ENCODE measurements around the gene POLR1F. TPM values are rescaled to one million over a fixed set of nuclear protein-coding genes. Genes with fewer than 3 reads are reported as not detected.
"Not testable (repeated sequence)": the region's sequence is repeated elsewhere in the genome, so short reads cannot be mapped to it uniquely, and the experiment has no call there.

POLR1F gene
- total RNA-seq, 2 donors from 2014 or later: 8.6 to 9.3 TPM

GRCh38 chr7:19700936-19701335, 7.9 kb downstream of the POLR1F start:
- H3K9me3 ChIP-seq: no peaks in the 10 kb centered on the region
- intact Hi-C loops (cut with DNase I): no loop called here
- DNase-seq: no peak
- H3K27ac ChIP-seq: no peak overlapping the region
- peaks cover 0 to 2% of the 10 kb centered on the region in 2 donors for H3K36me3 ChIP-seq (replicated peaks in 1 of 2; ENCODE audit: insufficient read depth in 1 of 2, low read depth in 2 of 2)
- H3K27me3 ChIP-seq: no peaks in the 10 kb centered on the region
- no peak overlapping the region for H3K4me3 ChIP-seq
- no peaks in the 10 kb centered on the region for H3K4me1 ChIP-seq
- ATAC-seq: no peak
- WGBS, 2 donors: 92 to 98% methylated on average over 3 of the region's 3 CpGs
- TF ChIP-seq CTCF (IDR thresholded peaks at IDR 0.05) (no peak), POLR2A (IDR thresholded peaks at IDR 0.05) (no peak)

GRCh38 chr7:19698331-19698730, 10.5 kb downstream of the POLR1F start:
- H3K4me1 ChIP-seq: no peaks in the 10 kb centered on the region
- no peak overlapping the region for H3K4me3 ChIP-seq
- TF ChIP-seq CTCF (IDR thresholded peaks at IDR 0.05) (no peak), POLR2A (IDR thresholded peaks at IDR 0.05) (no peak)
- peaks cover 0 to 2% of the 10 kb centered on the region in 2 donors for H3K36me3 ChIP-seq (replicated peaks in 1 of 2; ENCODE audit: insufficient read depth in 1 of 2, low read depth in 2 of 2)
- WGBS, 2 donors: 83 to 89% methylated on average over 3 of the region's 3 CpGs
- intact Hi-C loops (cut with DNase I): no loop called here
- DNase-seq (no peak), ATAC-seq (no peak)
- no peak overlapping the region for H3K27ac ChIP-seq
- H3K27me3 ChIP-seq: no peaks in the 10 kb centered on the region
- no peaks in the 10 kb centered on the region for H3K9me3 ChIP-seq

DNA sequence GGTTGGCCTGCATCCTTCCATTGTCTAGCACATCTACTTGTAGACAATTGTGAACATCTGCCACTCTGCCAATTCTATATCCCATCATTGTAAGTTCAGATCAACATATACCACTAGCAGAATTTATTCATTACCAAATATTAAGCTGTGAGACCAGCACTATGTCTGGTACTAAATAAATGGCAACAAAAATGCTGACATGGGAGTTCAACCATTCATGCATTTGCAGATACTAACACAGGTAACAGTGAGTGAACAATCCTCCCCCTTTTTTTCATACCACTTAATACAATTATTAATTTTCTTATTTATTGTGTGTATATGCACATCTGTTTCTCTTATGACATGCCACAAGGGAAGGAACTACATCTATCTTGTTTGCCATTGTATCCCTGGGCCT, 11.9 kb downstream of the POLR1F start:
- no peaks in the 10 kb centered on the region for H3K4me1 ChIP-seq
- H3K27me3 ChIP-seq: no peaks in the 10 kb centered on the region
- DNase-seq (no peak), ATAC-seq (no peak)
- intact Hi-C loops (cut with DNase I): no loop called here
- no peak for TF ChIP-seq POLR2A (IDR thresholded peaks at IDR 0.05)
- no peaks in the 10 kb centered on the region for H3K9me3 ChIP-seq
- H3K36me3 ChIP-seq (replicated peaks in 1 of 2; ENCODE audit: insufficient read depth in 1 of 2, low read depth in 2 of 2): peaks cover 0 to 2% of the 10 kb centered on the region in 2 donors
- H3K4me3 ChIP-seq: no peak overlapping the region
- no peak overlapping the region for H3K27ac ChIP-seq

DNA sequence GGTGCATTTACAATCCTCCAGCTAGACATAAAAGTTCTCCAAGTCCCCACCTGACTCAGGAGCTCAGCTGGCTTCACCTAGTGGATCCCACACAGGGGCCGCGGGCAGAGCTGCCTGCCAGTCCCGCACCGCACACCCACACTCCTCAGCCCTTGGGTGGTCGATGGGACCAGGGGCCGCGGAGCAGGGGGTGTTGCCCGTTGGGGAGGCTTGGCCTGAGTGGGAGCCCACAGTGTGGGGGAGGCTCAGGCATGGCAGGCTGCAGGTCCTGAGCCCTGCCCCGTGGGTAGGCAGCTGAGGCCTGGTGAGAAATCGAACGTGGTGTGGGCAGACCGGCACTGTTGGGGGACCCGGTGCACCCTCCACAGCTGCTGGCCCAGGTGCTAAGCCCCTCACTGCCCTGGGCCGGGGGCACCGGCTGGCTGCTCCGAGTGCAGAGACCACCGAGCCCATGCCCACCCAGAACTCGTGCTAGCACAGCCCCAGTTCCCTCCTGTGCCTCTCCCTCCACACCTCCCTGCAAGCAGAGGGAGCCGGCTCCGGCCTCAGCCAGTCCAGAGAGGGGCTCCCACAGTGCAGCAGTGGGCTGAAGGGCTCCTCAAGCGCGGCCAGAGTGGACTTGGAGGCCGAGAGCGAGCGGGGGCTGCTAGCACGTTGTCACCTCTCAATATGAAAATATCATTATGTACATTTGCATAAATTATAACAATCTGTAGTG, 16.6 kb downstream of the POLR1F start:
- H3K27me3 ChIP-seq: no peaks in the 10 kb centered on the region
- no peak overlapping the region for H3K4me3 ChIP-seq
- no peak for DNase-seq
- 89 to 90% methylated on average over 8 to 21 of the region's 26 CpGs for WGBS, 2 donors
- no peaks in the 10 kb centered on the region for H3K9me3 ChIP-seq
- ATAC-seq: no peak
- TF ChIP-seq CTCF (IDR thresholded peaks at IDR 0.05) (no peak), POLR2A (IDR thresholded peaks at IDR 0.05) (no peak)
- peaks cover 0 to 2% of the 10 kb centered on the region in 2 donors for H3K36me3 ChIP-seq (replicated peaks in 1 of 2; ENCODE audit: insufficient read depth in 1 of 2, low read depth in 2 of 2)
- H3K27ac ChIP-seq: no peak overlapping the region
- no peaks in the 10 kb centered on the region for H3K4me1 ChIP-seq
- intact Hi-C loops (cut with DNase I): no loop called here

DNA sequence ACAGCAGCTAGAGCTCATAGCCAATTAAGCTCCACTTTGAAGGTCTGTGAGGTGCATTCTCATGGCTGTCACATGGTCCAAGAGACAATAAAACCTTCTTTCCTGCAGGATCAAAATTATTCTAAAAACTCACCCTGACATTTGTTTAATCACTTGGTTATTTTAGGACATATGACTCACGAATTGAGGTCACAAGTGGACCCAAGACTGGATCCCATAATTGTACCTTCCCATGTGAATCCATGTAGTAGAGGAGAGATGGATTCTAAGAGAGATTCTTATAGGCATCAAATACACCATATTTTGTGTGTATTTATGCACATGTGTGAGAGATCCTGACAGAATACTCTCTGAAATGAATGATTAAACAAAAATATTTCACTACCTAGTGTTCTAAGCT, 18.1 kb downstream of the POLR1F start:
- Histone ChIP-seq H3K4me3 (no peak overlapping the region), H3K27ac (no peak overlapping the region), H3K36me3 (replicated peaks in 1 of 2; ENCODE audit: insufficient read depth in 1 of 2, low read depth in 2 of 2) (no peaks in the 10 kb centered on the region), H3K27me3 (no peaks in the 10 kb centered on the region), H3K9me3 (no peaks in the 10 kb centered on the region), H3K4me1 (no peaks in the 10 kb centered on the region)
- intact Hi-C loops (cut with DNase I): no loop called here
- 12 to 41% methylated on average over 1 of the region's 1 CpG for WGBS, 2 donors
- no peak for ATAC-seq
- DNase-seq: no peak
- TF ChIP-seq POLR2A (IDR thresholded peaks at IDR 0.05): no peak
- no peak for TF ChIP-seq CTCF (IDR thresholded peaks at IDR 0.05)

- ATAC-seq; H3K36me3 ChIP-seq (replicated peaks in 1 of 2; ENCODE audit: insufficient read depth in 1 of 2, low read depth in 2 of 2); intact Hi-C loops (cut with DNase I); H3K27me3 ChIP-seq; H3K27ac ChIP-seq; H3K4me1 ChIP-seq; H3K9me3 ChIP-seq; H3K4me3 ChIP-seq; DNase-seq: not testable (repeated sequence)
- WGBS, 2 donors: 62 to 73% methylated on average over 12 of the region's 12 CpGs
These were observed 19.7 kb downstream of the POLR1F start for GRCh38 chr7:19689130-19689529.
